Mononuclear cell (primary cell): Measurements from ENCODE around the gene GON4L. TPM values are rescaled to one million over a fixed set of nuclear protein-coding genes. Genes with fewer than 3 reads are reported as not detected.
"Not testable (repeated sequence)": the region's sequence is repeated elsewhere in the genome, so short reads cannot be mapped to it uniquely, and the experiment has no call there.

Experiments used
- H3K27me3 ChIP-seq: 2 replicates; pipeline ENCODE4 v1.6.0; 2011; ENCODE audit warnings: low read length, control low read depth; ENCODE audit not compliant: insufficient read depth
- H3K4me1 ChIP-seq: 2 replicates; pipeline ENCODE4 v1.5.1; 2011; ENCODE audit warnings: mild to moderate bottlenecking, low read length, control low read depth; ENCODE audit not compliant: insufficient read depth
- H3K4me3 ChIP-seq: 2 replicates; pipeline ENCODE4 v1.5.1; 2011; ENCODE audit warnings: mild to moderate bottlenecking, low read length, moderate library complexity
- H3K9me3 ChIP-seq: 2 replicates; pipeline ENCODE4 v1.5.1; 2011; ENCODE audit warnings: low read depth, mild to moderate bottlenecking, control low read depth, low read length
- total RNA-seq: library from RNA; depleted of rRNA; stranded (reverse); fragments of >200 nt; gene quantifications from one replicate; pipeline ENCODE4 v1.2.3, GENCODE V29; 2012

Gene GON4L
- total RNA-seq, 1 donor = 54.9 TPM

- peaks cover 21% of the 10 kb centered on the region for H3K4me1 ChIP-seq
- H3K9me3 ChIP-seq = no peaks in the 10 kb centered on the region
- H3K4me3 ChIP-seq = no peak overlapping the region
- no peaks in the 10 kb centered on the region for H3K27me3 ChIP-seq
Observed at GRCh38 chr1:155760751-155761475, 96.1 kb downstream of the GON4L start.

GRCh38 chr1:155759966-155760630 is 96.9 kb downstream of the GON4L start:
- Histone ChIP-seq H3K4me3 (no peak overlapping the region), H3K9me3 (no peaks in the 10 kb centered on the region), H3K27me3 (no peaks in the 10 kb centered on the region), H3K4me1 (peaks cover 17% of the 10 kb centered on the region)

- H3K4me3 ChIP-seq, H3K4me1 ChIP-seq, H3K9me3 ChIP-seq, H3K27me3 ChIP-seq: not testable (repeated sequence)
Observed at GRCh38 chr1:155759017-155759416, 98.0 kb downstream of the GON4L start.

- H3K4me1 ChIP-seq, H3K4me3 ChIP-seq, H3K27me3 ChIP-seq, H3K9me3 ChIP-seq: not testable (repeated sequence)
Observed at GRCh38 chr1:155748141-155748540, 108.9 kb downstream of the GON4L start.

GRCh38 chr1:155747586-155747985 is 109.4 kb downstream of the GON4L start:
- not testable (repeated sequence) for H3K27me3 ChIP-seq, H3K9me3 ChIP-seq, H3K4me3 ChIP-seq, H3K4me1 ChIP-seq

GRCh38 chr1:155745284-155746228 is 111.5 kb downstream of the GON4L start:
- H3K4me3 ChIP-seq = peak overlapping the region; percentile 71
- H3K4me1 ChIP-seq, H3K9me3 ChIP-seq, H3K27me3 ChIP-seq: not testable (repeated sequence)

- peak overlapping the region; percentile 71 for H3K4me3 ChIP-seq
- no peaks in the 10 kb centered on the region for H3K9me3 ChIP-seq
- H3K4me1 ChIP-seq = peaks cover 9% of the 10 kb centered on the region
- H3K27me3 ChIP-seq = no peaks in the 10 kb centered on the region
Observed at GRCh38 chr1:155744711-155745283, 112.2 kb downstream of the GON4L start.

- Histone ChIP-seq H3K4me3 (no peak overlapping the region), H3K4me1 (peaks cover 9% of the 10 kb centered on the region), H3K27me3 (no peaks in the 10 kb centered on the region), H3K9me3 (no peaks in the 10 kb centered on the region)
Observed at GRCh38 chr1:155741908-155742307, 115.1 kb downstream of the GON4L start.

- H3K4me1 ChIP-seq = peaks cover 9% of the 10 kb centered on the region
- no peaks in the 10 kb centered on the region for H3K27me3 ChIP-seq
- no peak overlapping the region for H3K4me3 ChIP-seq
- H3K9me3 ChIP-seq = no peaks in the 10 kb centered on the region
Observed at GRCh38 chr1:155740995-155741394, 116.0 kb downstream of the GON4L start.

GRCh38 chr1:155729031-155729898 is 127.7 kb downstream of the GON4L start:
- H3K27me3 ChIP-seq = no peaks in the 10 kb centered on the region
- H3K9me3 ChIP-seq = no peaks in the 10 kb centered on the region
- H3K4me1 ChIP-seq = no peaks in the 10 kb centered on the region
- no peak overlapping the region for H3K4me3 ChIP-seq

- H3K4me3 ChIP-seq = no peak overlapping the region
- no peaks in the 10 kb centered on the region for H3K9me3 ChIP-seq
- no peaks in the 10 kb centered on the region for H3K4me1 ChIP-seq
- H3K27me3 ChIP-seq = no peaks in the 10 kb centered on the region
Observed at GRCh38 chr1:155725142-155725541, 131.9 kb downstream of the GON4L start.

GRCh38 chr1:155719703-155720102 is 137.3 kb downstream of the GON4L start:
- no peak overlapping the region for H3K4me3 ChIP-seq

GRCh38 chr1:155718524-155719115 is 138.4 kb downstream of the GON4L start:
- not testable (repeated sequence) for H3K9me3 ChIP-seq, H3K4me1 ChIP-seq, H3K4me3 ChIP-seq, H3K27me3 ChIP-seq

More at GRCh38 chr1:155719703-155720102, 137.3 kb downstream of the GON4L start:
- no peaks in the 10 kb centered on the region for H3K27me3 ChIP-seq
- no peaks in the 10 kb centered on the region for H3K9me3 ChIP-seq
- H3K4me1 ChIP-seq = peaks cover 7% of the 10 kb centered on the region

- no peaks in the 10 kb centered on the region for H3K27me3 ChIP-seq
- no peaks in the 10 kb centered on the region for H3K9me3 ChIP-seq
- H3K4me3 ChIP-seq = no peak overlapping the region
- H3K4me1 ChIP-seq = peaks cover 7% of the 10 kb centered on the region
Observed at GRCh38 chr1:155717041-155717440, 140.0 kb downstream of the GON4L start.
